K562 (cell line): Measurements from ENCODE around the gene BST1. TPM values are rescaled to one million over a fixed set of nuclear protein-coding genes. Genes with fewer than 3 reads are reported as not detected.
A peak's percentile ranks its signal among the peaks of the same experiment; 100 is the strongest.

Experiments
- CEBPG ChIP-seq, 3 experiments: fragments of 200-800 bp in 1 of 3; sonication (Bioruptor generic) in 1 of 3; sonication (generic) in 1 of 3; formaldehyde crosslinking in 1 of 3; IDR thresholded peaks in 2 of 3; conservative IDR thresholded peaks in 1 of 3; 2 replicates each; pipeline versions ENCODE4 v1.6.1 to v1.8.0; 2016 to 2022; ENCODE audit warnings: missing compliant biosample characterization in 2 of 3, missing genetic modification characterization in 2 of 3, mild to moderate bottlenecking in 1 of 3, missing genetic modification reagents in 1 of 3
- CEBPZ ChIP-seq: fragments of 150-350 bp; IDR thresholded peaks from 2 replicates; pipeline ENCODE4 v1.6.1; 2014; ENCODE audit warnings: low read depth, mild to moderate bottlenecking, low read length, borderline replicate concordance
- CLOCK ChIP-seq: fragments of 250-450 bp; sonication (Bioruptor Pico); IDR thresholded peaks from 2 replicates; pipeline ENCODE4 v1.4.0; 2020; ENCODE audit warnings: mild to moderate bottlenecking, moderate library complexity, borderline replicate concordance
- KDM2B ChIP-seq: fragments of 250-450 bp; sonication (Bioruptor Pico); IDR thresholded peaks from 2 replicates; pipeline ENCODE4 v1.8.0; 2021; ENCODE audit warnings: mild to moderate bottlenecking, moderate library complexity
- NRF1 ChIP-seq, 2 experiments: fragments of 450-650 bp; IDR thresholded peaks in 1 of 2; conservative IDR thresholded peaks in 1 of 2; 2 replicates each; pipeline ENCODE4 v1.6.1; 2014; ENCODE audit warnings: mild to moderate bottlenecking in 2 of 2
- SAFB2 ChIP-seq: fragments of 200-400 bp; formaldehyde crosslinking; IDR thresholded peaks from 2 replicates; pipeline ENCODE4 v1.6.1; 2018; ENCODE audit warnings: borderline replicate concordance, low read length, low read depth, moderate library complexity; ENCODE audit not compliant: severe bottlenecking
- SIRT6 ChIP-seq: IDR thresholded peaks from one replicate; pipeline ENCODE4 v1.6.1; 2012; ENCODE audit warnings: low read depth, mild to moderate bottlenecking, control low read depth, inconsistent platforms, low read length, moderate library complexity
- SMARCB1 ChIP-seq: IDR thresholded peaks from 2 replicates; pipeline ENCODE4 v1.6.1; 2011; ENCODE audit warnings: improper control_type of control experiment, low read depth; ENCODE audit not compliant: insufficient read length
- SMC3 ChIP-seq: conservative IDR thresholded peaks from 2 replicates; pipeline ENCODE4 v1.6.1; 2011; ENCODE audit warnings: low read depth, low read length, improper control_type of control experiment; ENCODE audit not compliant: insufficient read depth
- STAT6 ChIP-seq: sonication (generic); formaldehyde crosslinking; IDR thresholded peaks from 2 replicates; pipeline ENCODE4 v1.8.1; 2023; ENCODE audit warnings: mild to moderate bottlenecking, missing genetic modification reagents
- ZBTB8A ChIP-seq: fragments of 450-650 bp; IDR thresholded peaks from 2 replicates; pipeline ENCODE4 v1.6.1; 2018; ENCODE audit warnings: mild to moderate bottlenecking, moderate library complexity; ENCODE audit not compliant: partially characterized antibody
- ZNF174 ChIP-seq: fragments of 250-450 bp; sonication (Bioruptor Pico); IDR thresholded peaks from 2 replicates; pipeline ENCODE4 v1.4.0; 2020; ENCODE audit warnings: mild to moderate bottlenecking
- ZNF24 ChIP-seq: fragments of 450-650 bp; IDR thresholded peaks from 2 replicates; pipeline ENCODE4 v1.6.1; 2016
- ZNF316 ChIP-seq: fragments of 450-650 bp; IDR thresholded peaks from 2 replicates; pipeline ENCODE4 v1.6.1; 2016
- ZNF511 ChIP-seq: sonication (generic); formaldehyde crosslinking; IDR thresholded peaks from 2 replicates; pipeline ENCODE4 v1.8.0; 2022; ENCODE audit warnings: mild to moderate bottlenecking, missing genetic modification reagents
- ZNF586 ChIP-seq: fragments of 450-650 bp; formaldehyde crosslinking; conservative IDR thresholded peaks from 2 replicates; pipeline ENCODE4 v1.4.0; 2020; ENCODE audit warnings: mild to moderate bottlenecking, moderate library complexity
- ZNF76 ChIP-seq: fragments of 250-450 bp; sonication (Bioruptor Pico); IDR thresholded peaks from 2 replicates; pipeline ENCODE4 v1.4.0; 2020; ENCODE audit warnings: mild to moderate bottlenecking, moderate library complexity, borderline replicate concordance
- polyA plus RNA-seq, 8 experiments: library from polyadenylated mRNA; depleted of rRNA in 4 of 8; stranded (reverse) in 5 of 8; unstranded in 3 of 8; fragments of >200 nt; fragmentation: Nextera tagmentation in 2 of 8; fragmentation: Illumina TruSeq in 1 of 8; extraction: Ambion mirVana in 2 of 8; extraction: Trizol in 1 of 8; gene quantifications; 2 replicates each; pipeline versions ENCODE4 v1.2.1 to v1.2.3, GENCODE V29; 2011 to 2014; ENCODE audit warnings: inconsistent platforms in 1 of 8, missing spikeins in 1 of 8
- total RNA-seq, 7 experiments: library from RNA; depleted of rRNA in 6 of 7; stranded (reverse); fragments of >200 nt in 6 of 7; fragmentation: Illumina TruSeq in 2 of 7; extraction: Trizol in 2 of 7; gene quantifications; 2 replicates each; pipeline versions ENCODE4 v1.2.1 to v1.2.3, GENCODE V29; 2011 to 2021; ENCODE audit warnings: low replicate concordance in 1 of 7

The BST1 gene
- total and polyA plus RNA-seq, 9 of the 15 experiments (the other 6 are each of a cell fraction or from before 2014, with no cell fraction given), result 0.04 to 0.38 (median 0.07) TPM; not detected in 6

GRCh38 chr4:15681372-15682241 lies 21.3 kb upstream of the BST1 start, which contains the start of gene FAM200B (continued):
- TF ChIP-seq NRF1 (conservative IDR thresholded peaks at IDR 0.05 in 1 of 2, IDR thresholded peaks at IDR 0.05 in 1 of 2) (peak; percentile 99), ZNF511 (CRISPR knock-in tag) (no peak; the same call in 1 of the 2 replicates), SMC3 (no peak), STAT6 (CRISPR knock-in tag) (no peak), CLOCK (CRISPR knock-in tag) (no peak), ZNF316 (no peak), CEBPG (CRISPR knock-in tag; IDR thresholded peaks at IDR 0.05) (no peak), CEBPG (tag; conservative IDR thresholded peaks at IDR 0.05 in 1 of 2, IDR thresholded peaks at IDR 0.05 in 1 of 2) (no peak), SIRT6 (no peak), ZBTB8A (no peak), ZNF76 (CRISPR knock-in tag) (no peak), ZNF174 (CRISPR knock-in tag) (no peak), ZNF24 (0 out of 2 replicates have a peak, but pooled peaks have one; percentile 21), KDM2B (CRISPR knock-in tag) (no peak), ZNF586 (CRISPR knock-in tag) (no peak), SMARCB1 (no peak), SAFB2 (no peak), CEBPZ (no peak)
